Thoracic aorta (tissue), 2 donors: ENCODE data around the gene DGKB. TPM values are rescaled to one million over a fixed set of nuclear protein-coding genes. Genes with fewer than 3 reads are reported as not detected.

Experiments used
- ATAC-seq: fragments of 150-250 bp; one replicate; pipeline ENCODE4 v1.8.0; 2017; ENCODE audit warnings: low read depth; ENCODE audit not compliant: insufficient number of reproducible peaks, low FRiP score
- DNase-seq: peaks from one replicate; pipeline ENCODE4 v3.0.0-alpha.2; 2020; ENCODE audit warnings: low spot score
- H3K27ac ChIP-seq, 2 donors: fragments of 200-600 bp; sonication (generic); 1 replicate in 1 of 2; 2 replicates in 1 of 2; pipeline ENCODE4 v1.5.1; 2016; ENCODE audit warnings: mild to moderate bottlenecking in 2 of 2, moderate library complexity in 2 of 2
- H3K27me3 ChIP-seq: fragments of 200-600 bp; sonication (generic); replicated peaks from 2 replicates; pipeline ENCODE4 v1.6.0; 2016; ENCODE audit warnings: mild to moderate bottlenecking; ENCODE audit not compliant: insufficient read depth
- H3K36me3 ChIP-seq: fragments of 200-600 bp; sonication (generic); one replicate; pipeline ENCODE4 v1.5.1; 2016
- H3K4me1 ChIP-seq, 2 donors: fragments of 200-600 bp; sonication (generic); 1 replicate in 1 of 2; 2 replicates in 1 of 2; pipeline versions ENCODE4 v1.5.1 to v1.6.0; 2016; ENCODE audit warnings: low read depth in 2 of 2, mild to moderate bottlenecking in 1 of 2; ENCODE audit not compliant: control insufficient read depth in 1 of 2
- H3K4me3 ChIP-seq: fragments of 200-600 bp; sonication (generic); 2 replicates; pipeline ENCODE4 v1.5.1; 2016; ENCODE audit warnings: mild to moderate bottlenecking
- H3K9me3 ChIP-seq: fragments of 200-600 bp; sonication (generic); 2 replicates; pipeline ENCODE4 v1.5.1; 2016
- CTCF ChIP-seq: fragments of 200-600 bp; sonication (generic); IDR thresholded peaks from one replicate; pipeline ENCODE4 v1.5.1; 2019; ENCODE audit warnings: antibody characterized with exemption
- total RNA-seq, 2 donors: library from RNA; depleted of rRNA; stranded (reverse); fragments of >200 nt; gene quantifications; one replicate each; pipeline versions ENCODE4 v1.1.0 to v1.2.3, GENCODE V29; 2016

DGKB gene
- total RNA-seq, 2 donors from 2014 or later: 0.56 TPM; not detected in 1

DNA sequence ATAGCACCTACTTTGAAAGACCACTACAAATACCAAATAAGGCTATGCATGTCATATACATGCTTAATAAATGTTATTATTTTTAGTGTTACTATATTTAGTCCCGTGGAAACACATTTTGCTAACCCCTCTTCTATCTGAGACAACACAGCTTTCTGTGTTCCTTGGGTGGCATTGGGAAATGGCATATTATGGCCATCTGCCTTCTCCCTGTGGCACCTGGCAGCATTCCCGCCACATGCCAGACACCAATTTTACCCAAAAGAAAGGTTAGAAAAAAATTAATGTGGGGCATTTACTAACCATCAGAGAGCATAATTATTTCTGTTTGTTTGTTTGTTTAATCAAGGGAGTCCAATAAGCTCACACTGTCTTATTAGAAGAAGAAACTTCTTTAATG, 744.4 kb downstream of the DGKB start:
- ATAC-seq (no peak), DNase-seq (no peak)
- H3K4me3 ChIP-seq: no peak overlapping the region
- H3K27ac ChIP-seq: no peak overlapping the region
- no peak for TF ChIP-seq CTCF
- no peaks in the 10 kb centered on the region for H3K9me3 ChIP-seq
- no peaks in the 10 kb centered on the region for H3K27me3 ChIP-seq
- H3K36me3 ChIP-seq: no peaks in the 10 kb centered on the region
- no peaks in the 10 kb centered on the region for H3K4me1 ChIP-seq

GRCh38 chr7:14156436-14156835, 746.1 kb downstream of the DGKB start:
- no peak for DNase-seq
- Histone ChIP-seq H3K4me3 (no peak overlapping the region), H3K4me1 (no peaks in the 10 kb centered on the region), H3K36me3 (no peaks in the 10 kb centered on the region), H3K27me3 (no peaks in the 10 kb centered on the region), H3K9me3 (no peaks in the 10 kb centered on the region), H3K27ac (no peak overlapping the region)
- TF ChIP-seq CTCF: no peak
- ATAC-seq: no peak

- H3K27ac ChIP-seq: no peak overlapping the region
- H3K36me3 ChIP-seq: no peaks in the 10 kb centered on the region
- no peaks in the 10 kb centered on the region for H3K4me1 ChIP-seq
- no peak for ATAC-seq
- no peaks in the 10 kb centered on the region for H3K9me3 ChIP-seq
- H3K4me3 ChIP-seq: no peak overlapping the region
- H3K27me3 ChIP-seq: no peaks in the 10 kb centered on the region
- TF ChIP-seq CTCF: no peak
- DNase-seq: no peak
Measured at GRCh38 chr7:14148974-14149373, 753.6 kb downstream of the DGKB start.

GRCh38 chr7:14147532-14147931, 755.0 kb downstream of the DGKB start:
- Histone ChIP-seq H3K4me1 (no peaks in the 10 kb centered on the region), H3K4me3 (no peak overlapping the region), H3K36me3 (no peaks in the 10 kb centered on the region), H3K27me3 (no peaks in the 10 kb centered on the region), H3K27ac (no peak overlapping the region), H3K9me3 (no peaks in the 10 kb centered on the region)
- DNase-seq: no peak
- no peak for TF ChIP-seq CTCF
- no peak for ATAC-seq

- no peaks in the 10 kb centered on the region for H3K9me3 ChIP-seq
- TF ChIP-seq CTCF: no peak
- ATAC-seq (no peak), DNase-seq (no peak)
- H3K27ac ChIP-seq: no peak overlapping the region
- no peaks in the 10 kb centered on the region for H3K4me1 ChIP-seq
- H3K36me3 ChIP-seq: no peaks in the 10 kb centered on the region
- no peaks in the 10 kb centered on the region for H3K27me3 ChIP-seq
- no peak overlapping the region for H3K4me3 ChIP-seq
Measured at GRCh38 chr7:14144538-14144937, 758.0 kb downstream of the DGKB start.
